Activated CD4-positive, CD25-positive, alpha-beta regulatory T cell treated with anti-CD3 and anti-CD28 coated beads, Interleukin-2, amount 50 U/mL, for 72 hours (primary cell): ENCODE results near the gene RPL36A.
A peak's percentile ranks its signal among the peaks of the same experiment; 100 is the strongest.

Source experiments
- DNase-seq: peaks from one replicate; pipeline ENCODE4 v3.0.0; 2021

The RPL36A gene

DNA sequence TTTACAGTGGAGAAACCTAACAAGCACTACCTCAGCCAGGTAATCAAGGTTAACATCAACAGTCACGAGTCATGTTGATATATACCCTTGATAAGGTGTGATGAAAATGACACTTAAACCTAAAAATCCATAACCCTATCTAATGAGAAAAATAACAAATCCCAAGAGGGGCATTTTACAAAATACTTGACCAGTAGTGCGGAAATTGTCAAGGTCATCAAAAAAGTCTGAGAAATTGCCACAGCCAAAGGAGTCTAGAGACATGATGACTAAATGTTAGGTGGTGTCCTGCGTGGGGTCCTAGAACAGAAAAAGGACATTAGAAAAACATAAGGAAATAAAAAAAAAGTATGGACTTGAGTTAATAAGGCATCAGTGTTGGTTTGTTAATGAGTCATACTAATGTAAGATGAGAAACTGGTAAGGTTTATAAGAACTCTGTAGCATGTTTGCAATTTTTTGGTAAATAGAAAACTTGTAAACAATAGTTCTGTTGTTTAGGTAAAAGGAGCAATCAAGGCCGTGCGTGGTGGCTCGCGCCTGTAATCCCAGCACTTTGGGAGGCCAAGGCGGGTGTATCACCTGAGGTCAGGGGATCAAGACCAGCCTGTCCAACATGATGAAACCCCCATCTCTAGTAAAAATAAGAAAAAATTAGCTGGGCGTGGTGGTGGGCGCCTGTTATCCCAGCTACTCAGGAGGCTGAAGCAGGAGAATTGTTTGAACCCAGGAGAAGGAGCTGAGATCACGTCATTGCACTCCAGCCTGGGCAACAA lies 2.9 kb downstream of the RPL36A start:
- no peak for DNase-seq

- no peak for DNase-seq
These were observed 3.6 kb downstream of the RPL36A start for GRCh38 chrX:101394372-101394771.

GRCh38 chrX:101395789-101396188 lies 5.0 kb downstream of the RPL36A start:
- no peak for DNase-seq

- no peak for DNase-seq
These were observed 7.0 kb downstream of the RPL36A start for GRCh38 chrX:101397779-101398178.

GRCh38 chrX:101398694-101399093 lies 7.9 kb downstream of the RPL36A start:
- no peak for DNase-seq

- no peak for DNase-seq
These were observed 9.0 kb downstream of the RPL36A start for GRCh38 chrX:101399825-101400224.

DNA sequence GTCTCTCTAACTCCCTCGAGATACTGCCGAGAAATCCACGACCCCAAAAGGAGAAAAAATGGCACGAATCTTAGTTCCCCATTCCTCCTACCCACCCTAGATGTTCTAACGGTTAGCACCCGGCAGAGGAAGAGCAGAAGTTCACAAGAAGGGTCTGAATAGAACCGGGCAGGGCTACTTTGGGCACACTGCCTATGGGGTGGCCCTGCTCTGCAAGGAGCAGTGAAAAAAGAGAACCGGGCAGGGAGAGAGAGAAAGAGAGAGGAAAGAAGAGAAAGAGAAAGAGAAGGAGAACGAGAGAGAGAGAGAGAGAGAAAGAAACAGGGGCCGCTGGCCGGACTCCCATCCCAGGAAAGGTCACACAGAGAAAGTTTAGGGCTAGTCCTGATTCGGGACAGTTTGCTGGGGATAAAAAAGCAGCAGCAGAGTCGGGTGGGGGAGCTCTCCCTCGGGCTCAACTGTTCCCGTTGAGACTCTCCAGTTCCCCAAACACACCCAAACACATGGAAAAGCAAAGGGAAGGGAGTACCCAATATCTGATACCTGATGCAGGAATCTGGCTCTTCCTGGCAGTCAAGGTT lies 16.4 kb downstream of the RPL36A start:
- no peak for DNase-seq

DNA sequence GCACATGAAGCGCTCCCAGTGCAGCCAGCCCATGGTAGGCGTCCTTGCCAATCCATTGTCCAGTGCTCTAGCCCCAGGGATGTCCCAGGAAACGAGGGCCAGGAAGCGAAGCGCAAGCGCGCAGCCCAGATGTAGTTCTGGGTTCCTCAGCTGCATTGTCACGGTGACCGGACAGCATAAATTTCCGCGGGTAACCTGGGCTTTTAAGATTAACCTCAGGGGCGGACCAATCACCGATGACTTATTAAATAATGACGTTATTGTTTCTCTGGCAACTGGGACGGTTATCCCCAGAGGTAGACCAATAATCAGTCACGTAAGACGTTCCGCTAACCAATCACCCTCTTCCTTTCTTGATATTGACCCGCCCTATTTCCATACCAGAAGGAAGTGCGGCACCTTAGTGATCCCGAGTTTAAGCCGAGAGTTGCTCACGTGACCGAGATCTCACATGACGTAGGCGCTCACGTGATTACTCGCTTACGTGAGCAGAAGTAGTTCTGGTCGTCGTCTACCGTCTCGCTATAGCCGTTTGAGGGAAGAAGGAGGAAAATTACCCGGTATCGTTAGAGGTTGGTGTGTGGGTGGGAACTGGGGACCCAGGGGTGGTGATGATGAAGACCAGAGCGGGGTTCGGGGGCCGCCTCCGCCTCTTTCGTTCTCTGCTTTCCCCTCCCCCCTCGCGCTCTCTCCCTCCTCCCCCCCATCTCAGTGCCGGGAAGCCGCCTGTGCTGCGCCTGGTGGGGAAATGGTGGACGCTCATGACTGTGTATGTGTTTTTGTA lies 17.1 kb downstream of the RPL36A start, which contains the start of the genes GLA and HNRNPH2:
Gene GLA (minus strand): TSS at position 178 of the 784 bp plus-strand sequence. CDS start 22 bp downstream, at position 156.
Gene HNRNPH2 (plus strand): TSS at position 475 of the 784 bp plus-strand sequence. CDS start 3,767 bp downstream, outside the sequence.
- DNase-seq: peak; percentile 74

GRCh38 chrX:101408532-101408841 lies 17.7 kb downstream of the RPL36A start:
- DNase-seq: no peak

GRCh38 chrX:101409043-101409442 lies 18.2 kb downstream of the RPL36A start:
- DNase-seq: no peak

- DNase-seq: no peak
These were observed 19.6 kb downstream of the RPL36A start for GRCh38 chrX:101410461-101410860.

DNA sequence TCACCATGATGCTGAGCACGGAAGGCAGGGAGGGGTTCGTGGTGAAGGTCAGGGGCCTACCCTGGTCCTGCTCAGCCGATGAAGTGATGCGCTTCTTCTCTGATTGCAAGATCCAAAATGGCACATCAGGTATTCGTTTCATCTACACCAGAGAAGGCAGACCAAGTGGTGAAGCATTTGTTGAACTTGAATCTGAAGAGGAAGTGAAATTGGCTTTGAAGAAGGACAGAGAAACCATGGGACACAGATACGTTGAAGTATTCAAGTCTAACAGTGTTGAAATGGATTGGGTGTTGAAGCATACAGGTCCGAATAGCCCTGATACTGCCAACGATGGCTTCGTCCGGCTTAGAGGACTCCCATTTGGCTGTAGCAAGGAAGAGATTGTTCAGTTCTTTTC lies 21.2 kb downstream of the RPL36A start:
- no peak for DNase-seq

DNA sequence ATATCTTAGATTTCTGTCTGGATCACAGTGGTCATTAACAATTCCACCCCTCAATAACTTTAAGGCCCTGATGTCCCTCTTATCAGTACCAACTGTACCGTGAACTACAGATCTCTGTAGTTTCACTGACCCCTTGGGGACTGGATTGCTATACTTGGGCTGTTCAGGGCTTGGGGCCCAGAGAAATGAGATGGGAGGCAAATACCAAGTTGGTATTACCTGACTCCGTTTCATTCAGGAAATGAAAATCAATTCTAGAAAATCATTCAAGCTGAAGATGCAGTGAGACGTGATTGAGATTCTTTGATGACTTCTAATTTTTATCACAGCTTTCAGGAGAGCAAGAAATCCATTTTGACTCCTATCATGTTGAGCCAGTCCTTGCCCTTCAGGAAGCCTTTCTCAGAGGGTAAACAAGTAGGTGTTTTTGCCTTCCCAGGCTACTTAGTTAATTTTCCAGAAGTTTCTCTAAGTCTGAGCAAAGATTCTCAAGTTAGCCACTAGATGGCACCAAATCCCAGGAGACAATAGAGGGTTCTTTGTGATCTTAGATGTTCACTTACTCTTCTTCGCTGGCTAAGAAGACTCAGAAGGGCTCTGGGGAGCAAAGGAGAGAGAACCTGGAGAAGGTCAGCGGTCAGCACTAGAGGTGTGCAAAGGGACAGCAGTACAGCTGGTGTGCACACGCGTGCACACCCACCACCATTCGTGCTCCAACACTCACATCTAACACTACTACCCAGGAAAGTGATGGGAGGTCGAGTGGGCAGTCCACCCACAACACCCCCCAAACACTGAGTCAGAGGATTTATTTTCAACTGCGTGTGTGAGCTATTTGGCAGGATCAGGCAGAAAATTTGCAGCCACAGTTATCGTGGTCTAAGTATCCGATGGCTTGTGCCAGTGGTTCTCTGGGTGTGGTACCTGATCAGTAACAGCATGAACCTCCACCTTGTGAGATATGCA lies 24.7 kb downstream of the RPL36A start:
- DNase-seq: no peak

DNA sequence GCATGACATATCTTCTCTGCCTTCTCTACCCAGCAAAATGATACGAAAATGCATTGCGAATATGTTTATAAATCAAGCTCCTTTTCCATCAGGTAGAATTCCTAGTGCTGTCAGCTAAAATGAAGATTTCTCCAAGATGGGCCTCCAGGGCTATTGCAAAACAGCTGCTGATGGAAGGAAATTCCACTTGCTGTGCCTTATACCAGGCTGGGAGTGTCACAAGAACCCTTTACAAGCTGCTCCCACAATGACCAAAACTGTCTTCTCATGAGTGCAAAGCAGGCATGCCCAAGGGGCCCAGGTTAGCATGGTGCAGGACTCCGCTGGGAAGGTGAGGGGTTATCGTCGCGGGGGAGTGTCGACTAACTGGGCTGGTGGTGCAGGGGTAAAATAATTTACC lies 25.9 kb downstream of the RPL36A start:
- no peak for DNase-seq

GRCh38 chrX:101417190-101417589 lies 26.4 kb downstream of the RPL36A start:
- no peak for DNase-seq

DNA sequence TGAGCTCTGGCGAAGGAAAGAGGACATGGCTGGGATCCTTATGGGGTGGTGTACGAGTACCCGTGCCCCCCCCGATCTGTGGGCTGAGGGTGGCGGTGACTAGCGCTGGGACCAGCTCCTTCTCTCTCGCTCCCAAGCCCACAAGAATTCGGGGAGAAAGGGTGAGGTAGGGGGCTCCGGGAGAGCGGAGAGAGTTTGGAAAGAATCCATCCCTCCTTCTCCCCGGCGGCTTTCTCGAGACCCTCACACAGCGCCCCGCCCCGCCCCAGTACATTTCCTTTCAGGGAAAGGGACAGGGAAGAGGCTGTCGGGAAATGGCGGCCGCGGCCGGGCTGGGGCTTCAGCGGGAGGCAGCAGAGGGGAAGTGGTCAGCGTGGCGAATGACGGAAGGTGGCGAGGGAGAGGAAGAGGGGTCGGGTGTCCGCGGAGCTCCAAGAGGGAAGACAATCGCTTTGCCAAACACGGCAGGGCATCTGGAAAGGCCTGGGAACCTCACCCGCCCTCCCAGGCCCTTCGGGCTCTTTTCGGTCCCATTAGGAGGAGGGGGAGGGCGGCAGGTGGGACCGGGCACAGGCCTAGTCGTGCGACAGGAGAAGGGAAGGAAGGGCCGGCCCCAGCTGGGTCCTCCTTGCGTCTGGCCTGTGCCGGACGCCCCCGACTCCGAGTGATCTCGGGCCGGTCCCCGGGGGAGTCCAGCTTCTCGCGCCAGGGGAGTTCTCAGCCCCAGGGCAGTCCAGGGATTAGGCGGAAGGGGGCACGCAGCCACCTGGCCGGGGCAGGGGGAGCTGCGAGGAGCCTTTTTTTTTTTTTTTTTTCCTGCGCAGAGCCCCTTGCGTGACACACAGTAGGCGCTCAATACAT lies 27.4 kb downstream of the RPL36A start:
- peak; percentile 65 for DNase-seq

- DNase-seq: no peak
These were observed 28.7 kb downstream of the RPL36A start for GRCh38 chrX:101419489-101419888.

- no peak for DNase-seq
These were observed 37.1 kb downstream of the RPL36A start for GRCh38 chrX:101427954-101428353.

DNA sequence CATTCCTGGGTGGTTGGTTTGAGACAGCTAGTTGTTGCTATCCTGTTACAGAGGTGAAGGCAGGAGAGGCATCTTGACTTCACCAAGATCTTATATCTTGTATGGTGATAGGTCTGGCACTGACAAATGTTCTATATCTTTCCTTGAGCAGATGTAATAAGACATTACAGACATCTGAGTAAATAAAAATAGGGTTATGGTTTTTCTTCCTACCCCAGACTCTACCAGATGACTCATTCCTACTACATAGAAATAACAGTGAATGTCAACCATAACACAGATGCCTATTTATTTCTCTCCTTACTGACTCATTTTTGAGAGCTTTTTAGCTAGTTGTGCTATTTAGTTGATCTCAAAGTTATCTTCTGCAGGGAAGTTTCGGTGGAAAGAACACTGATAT lies 39.1 kb downstream of the RPL36A start:
- no peak for DNase-seq

- no peak for DNase-seq
These were observed 39.8 kb downstream of the RPL36A start for GRCh38 chrX:101430457-101431078.

DNA sequence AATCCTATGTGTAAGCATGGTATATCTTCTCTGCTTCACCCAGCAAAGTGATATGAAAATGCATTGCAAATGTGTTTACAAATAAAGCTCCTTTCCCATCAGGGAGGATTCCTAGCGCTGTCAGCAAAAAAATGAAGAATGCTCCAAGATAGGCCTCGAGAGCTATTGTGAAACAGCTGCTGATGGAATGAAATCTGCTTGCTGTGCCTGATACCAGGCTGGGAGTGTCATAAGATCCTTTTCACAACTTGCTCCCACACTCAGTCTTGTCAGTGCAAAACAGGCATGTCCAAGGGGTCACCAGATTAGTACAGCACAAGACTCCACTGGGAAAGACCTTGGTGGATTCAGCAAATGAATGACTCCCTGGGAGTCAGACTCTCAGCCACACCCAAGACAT lies 51.3 kb downstream of the RPL36A start:
- no peak for DNase-seq
